WTC11 (cell line): ENCODE measurements around the gene MUC6.

Experiments
- ZNF263 ChIP-seq: sonication (generic); formaldehyde crosslinking; IDR thresholded peaks from 2 replicates; pipeline ENCODE4 v1.8.1; 2022; ENCODE audit warnings: low read depth, mild to moderate bottlenecking, moderate library complexity, missing genetic modification reagents
- TF ChIP-seq, protein P1 (sequence below): sonication (generic); formaldehyde crosslinking; IDR thresholded peaks from 2 replicates; pipeline ENCODE4 v1.8.1; 2022; ENCODE audit warnings: low read depth, missing genetic modification reagents, borderline replicate concordance

DNA sequence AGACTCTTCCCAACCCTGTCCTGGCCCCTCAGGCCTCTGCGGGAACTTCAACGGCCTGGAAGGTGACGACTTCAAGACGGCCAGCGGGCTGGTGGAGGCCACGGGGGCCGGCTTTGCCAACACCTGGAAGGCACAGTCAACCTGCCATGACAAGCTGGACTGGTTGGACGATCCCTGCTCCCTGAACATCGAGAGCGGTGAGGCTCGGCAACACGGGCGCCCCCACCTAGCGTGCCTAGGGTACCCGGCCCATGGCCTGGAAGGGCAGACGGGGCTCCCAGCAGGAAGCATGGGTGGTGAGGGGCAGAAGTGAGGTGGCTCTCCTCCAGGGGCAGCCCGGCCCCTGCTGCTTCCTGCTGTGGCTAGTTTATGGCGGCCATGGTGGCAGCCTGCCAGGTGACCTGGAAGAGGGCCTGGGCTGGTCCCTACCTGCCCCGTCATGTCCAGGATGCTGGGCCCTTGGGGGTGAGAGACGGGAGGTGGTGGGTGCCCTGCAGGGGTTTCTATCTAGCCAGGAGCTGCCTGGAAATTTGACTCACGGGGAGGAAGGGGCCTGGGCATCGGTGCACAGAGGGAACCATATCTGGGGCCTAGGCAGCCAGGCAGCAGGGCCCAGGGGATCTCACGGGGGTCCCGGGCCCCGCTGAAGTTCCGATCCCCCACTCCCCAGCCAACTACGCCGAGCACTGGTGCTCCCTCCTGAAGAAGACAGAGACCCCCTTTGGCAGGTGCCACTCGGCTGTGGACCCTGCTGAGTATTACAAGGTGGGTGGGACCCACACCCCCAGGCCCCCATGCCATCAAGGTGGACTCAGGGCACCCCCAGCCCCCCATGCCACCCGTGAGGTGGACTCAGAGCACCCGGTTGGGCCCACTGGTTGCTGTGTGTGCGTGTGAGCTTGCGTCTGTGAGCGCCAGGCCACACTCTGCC lies 47.4 kb upstream of the MUC6 start:
- TF ChIP-seq, protein P1, sequence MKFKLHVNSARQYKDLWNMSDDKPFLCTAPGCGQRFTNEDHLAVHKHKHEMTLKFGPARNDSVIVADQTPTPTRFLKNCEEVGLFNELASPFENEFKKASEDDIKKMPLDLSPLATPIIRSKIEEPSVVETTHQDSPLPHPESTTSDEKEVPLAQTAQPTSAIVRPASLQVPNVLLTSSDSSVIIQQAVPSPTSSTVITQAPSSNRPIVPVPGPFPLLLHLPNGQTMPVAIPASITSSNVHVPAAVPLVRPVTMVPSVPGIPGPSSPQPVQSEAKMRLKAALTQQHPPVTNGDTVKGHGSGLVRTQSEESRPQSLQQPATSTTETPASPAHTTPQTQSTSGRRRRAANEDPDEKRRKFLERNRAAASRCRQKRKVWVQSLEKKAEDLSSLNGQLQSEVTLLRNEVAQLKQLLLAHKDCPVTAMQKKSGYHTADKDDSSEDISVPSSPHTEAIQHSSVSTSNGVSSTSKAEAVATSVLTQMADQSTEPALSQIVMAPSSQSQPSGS (CRISPR knock-in tag) = no peak
- TF ChIP-seq ZNF263 = no peak
